K562 (cell line): ENCODE data around the gene SAMD14. TPM values are rescaled to one million over a fixed set of nuclear protein-coding genes. Genes with fewer than 3 reads are reported as not detected.

Experiments used
- ATAC-seq: fragments of 200-7000 bp; cut with Tn5 transposase; 3 replicates; pipeline ENCODE4 v1.9.1; 2020; ENCODE audit warnings: moderate library complexity
- BruUV-seq: library from RNA; stranded (reverse); fragments of 400-500 nt; replicated peaks from 2 replicates; lab custom pipeline; 2021; lab: Mats Ljungman, UMichigan
- CTCF ChIA-PET: fragments of 300-600 bp; formaldehyde crosslinking; extraction: SDS; loops from one replicate; lab custom pipeline; 2021; ENCODE audit warnings: low intra/inter-chr PET ratio; lab: Yijun Ruan, JAX
- POLR2A ChIA-PET: fragments of 300-600, 350-650 bp; sonication (Branson Sonifier 250); formaldehyde crosslinking; extraction: SDS; loops from one replicate; lab custom pipeline; 2021; ENCODE audit warnings: antibody characterized with exemption, inconsistent platforms; lab: Yijun Ruan, JAX
- DNase-seq, 4 experiments: peaks; one replicate each; pipeline versions ENCODE4 v3.0.0 to v3.0.0-alpha.2; 2011 to 2018; ENCODE audit warnings: low spot score in 3 of 4, mixed read lengths in 3 of 4; ENCODE audit errors: extremely low read depth in 1 of 4
- FAIRE-seq: peaks from 2 replicates; lab custom pipeline; 2011; peaks lifted over from hg19 to GRCh38; lab: Jason Lieb, UNC
- H2AFZ ChIP-seq: 2 replicates; pipeline ENCODE4 v1.6.0; 2011; ENCODE audit warnings: low read depth, low read length, control low read depth, inconsistent platforms
- H3K27ac ChIP-seq: fragments of 200-600 bp; 3 replicates; pipeline ENCODE4 v1.8.0; 2011; ENCODE audit warnings: low read depth, mild to moderate bottlenecking, control low read depth, inconsistent platforms, low read length, moderate library complexity, mixed read lengths; ENCODE audit errors: extremely low read depth
- H3K27me3 ChIP-seq, 2 experiments: fragments of 300-600 bp in 1 of 2; 2 replicates in 1 of 2; 3 replicates in 1 of 2; pipeline versions ENCODE4 v1.6.0 to v1.8.0; 2011; ENCODE audit warnings: inconsistent platforms in 2 of 2, low read length in 2 of 2, mild to moderate bottlenecking in 1 of 2, mixed read lengths in 1 of 2, moderate library complexity in 1 of 2; ENCODE audit not compliant: control insufficient read depth in 2 of 2, insufficient read depth in 2 of 2
- H3K36me3 ChIP-seq: fragments of 300-600 bp; 3 replicates; pipeline ENCODE4 v1.8.0; 2011; ENCODE audit warnings: mild to moderate bottlenecking, low read length, inconsistent platforms; ENCODE audit not compliant: control insufficient read depth, insufficient read depth
- H3K4me1 ChIP-seq, 2 experiments: fragments of 200-600 bp in 1 of 2; replicated peaks in 1 of 2; 2 replicates in 1 of 2; 3 replicates in 1 of 2; pipeline versions ENCODE4 v1.5.1 to v1.8.0; 2011; ENCODE audit warnings: inconsistent platforms in 2 of 2, low read length in 2 of 2, mild to moderate bottlenecking in 1 of 2, mixed read lengths in 1 of 2, moderate library complexity in 1 of 2; ENCODE audit not compliant: control insufficient read depth in 2 of 2, insufficient read depth in 2 of 2
- H3K4me2 ChIP-seq: 2 replicates; pipeline ENCODE4 v1.6.1; 2011; ENCODE audit warnings: low read length, control low read depth, inconsistent platforms, mixed read lengths; ENCODE audit not compliant: insufficient read depth
- H3K4me3 ChIP-seq: fragments of 200-600 bp; sonication (generic), shearing (Covaris generic); 2 replicates; pipeline ENCODE4 v1.5.1; 2016; ENCODE audit warnings: control low read depth, inconsistent platforms
- H3K79me2 ChIP-seq: fragments of 200-600 bp; 3 replicates; pipeline ENCODE4 v1.8.0; 2011; ENCODE audit warnings: low read length, inconsistent platforms; ENCODE audit not compliant: control insufficient read depth, insufficient read depth
- H3K9ac ChIP-seq, 2 experiments: 2 replicates each; pipeline versions ENCODE4 v1.6.0 to v1.6.1; 2011; ENCODE audit warnings: low read depth in 2 of 2, low read length in 2 of 2, control low read depth in 1 of 2, inconsistent platforms in 1 of 2, mild to moderate bottlenecking in 1 of 2, mixed read lengths in 1 of 2; ENCODE audit not compliant: insufficient read depth in 1 of 2
- H3K9me1 ChIP-seq: one replicate; pipeline ENCODE4 v1.6.0; 2011; ENCODE audit warnings: inconsistent platforms, mild to moderate bottlenecking, low read length, moderate library complexity; ENCODE audit not compliant: control insufficient read depth, insufficient read depth
- H3K9me3 ChIP-seq: replicated peaks from 2 replicates; pipeline ENCODE4 v1.5.1; 2011; ENCODE audit warnings: low read depth, low read length, inconsistent platforms; ENCODE audit not compliant: control insufficient read depth, insufficient read depth
- H4K20me1 ChIP-seq: replicated peaks from 2 replicates; pipeline ENCODE4 v1.6.1; 2011; ENCODE audit warnings: low read length, inconsistent platforms, mixed read lengths; ENCODE audit not compliant: control insufficient read depth, insufficient read depth
- COPS2 ChIP-seq: fragments of 450-650 bp; conservative IDR thresholded peaks from 2 replicates; pipeline ENCODE4 v1.6.1; 2016; ENCODE audit warnings: mild to moderate bottlenecking, moderate library complexity
- EGR1 ChIP-seq: fragments of 450-650 bp; conservative IDR thresholded peaks from 2 replicates; pipeline ENCODE4 v1.6.1; 2017; ENCODE audit warnings: mild to moderate bottlenecking
- GABPB2 ChIP-seq: fragments of 250-450 bp; sonication (Bioruptor Pico); conservative IDR thresholded peaks from 2 replicates; pipeline ENCODE4 v1.5.1; 2021; ENCODE audit warnings: mild to moderate bottlenecking
- HCFC1 ChIP-seq: IDR thresholded peaks from 2 replicates; pipeline ENCODE4 v1.6.1; 2012; ENCODE audit warnings: low read depth, low read length, improper control_type of control experiment
- HMG20B ChIP-seq: fragments of 250-450 bp; sonication (Bioruptor Pico); IDR thresholded peaks from 2 replicates; pipeline ENCODE4 v1.5.0; 2021; ENCODE audit warnings: mild to moderate bottlenecking
- KDM5B ChIP-seq: fragments of 200-600 bp; sonication (generic); IDR thresholded peaks from 2 replicates; pipeline ENCODE4 v1.6.1; 2012; ENCODE audit warnings: low read depth, mild to moderate bottlenecking, moderate library complexity, low read length, control low read depth, inconsistent platforms; ENCODE audit not compliant: insufficient replicate concordance
- NKRF ChIP-seq: fragments of 450-650 bp; IDR thresholded peaks from 2 replicates; pipeline ENCODE4 v1.6.1; 2016; ENCODE audit warnings: borderline replicate concordance
- PHF8 ChIP-seq: fragments of 200-600 bp; sonication (generic); IDR thresholded peaks from 2 replicates; pipeline ENCODE4 v1.6.1; 2012; ENCODE audit warnings: mixed run types, mild to moderate bottlenecking, inconsistent platforms, low read length, moderate library complexity, borderline replicate concordance
- RUNX1 ChIP-seq: sonication (generic); IDR thresholded peaks from 2 replicates; pipeline ENCODE4 v1.6.1; 2016; ENCODE audit warnings: antibody characterized with exemption, low read depth
- ZNF253 ChIP-seq: fragments of 250-450 bp; sonication (Bioruptor Pico); conservative IDR thresholded peaks from 2 replicates; pipeline ENCODE4 v1.6.1; 2021; ENCODE audit warnings: mild to moderate bottlenecking
- WGBS: fragments of 100-300 bp; shearing (Covaris generic); methylation state at CpG from one replicate; pipeline ENCODE4 v1.1.6; 2016; ENCODE audit warnings: low coverage, mixed read lengths; ENCODE audit not compliant: insufficient coverage; ENCODE audit errors: missing lambda C conversion rate; 5-methylcytosine and 5-hydroxymethylcytosine counted together
- in situ Hi-C: fragments of 300-500 bp; cut with MboI; formaldehyde crosslinking; loops from 4 replicates; pipeline ENCODE4 v1.15.0; 2018; ENCODE audit warnings: inconsistent platforms, mixed read lengths
- intact Hi-C: fragments of 100-400 bp; cut with micrococcal nuclease; formaldehyde crosslinking; loops from 2 replicates; pipeline ENCODE4 v1.14.2; 2022
- polyA plus RNA-seq, 8 experiments: library from polyadenylated mRNA; depleted of rRNA in 4 of 8; stranded (reverse) in 5 of 8; unstranded in 3 of 8; fragments of >200 nt; fragmentation: Nextera tagmentation in 2 of 8; fragmentation: Illumina TruSeq in 1 of 8; extraction: Ambion mirVana in 2 of 8; extraction: Trizol in 1 of 8; gene quantifications; 2 replicates each; pipeline versions ENCODE4 v1.2.1 to v1.2.3, GENCODE V29; 2011 to 2014; ENCODE audit warnings: inconsistent platforms in 1 of 8, missing spikeins in 1 of 8
- total RNA-seq, 7 experiments: library from RNA; depleted of rRNA in 6 of 7; stranded (reverse); fragments of >200 nt in 6 of 7; fragmentation: Illumina TruSeq in 2 of 7; extraction: Trizol in 2 of 7; gene quantifications; 2 replicates each; pipeline versions ENCODE4 v1.2.1 to v1.2.3, GENCODE V29; 2011 to 2021; ENCODE audit warnings: low replicate concordance in 1 of 7

The SAMD14 gene
- total and polyA plus RNA-seq, 9 of the 15 experiments (the other 6 are each of a cell fraction or from before 2014, with no cell fraction given), result 0.04 to 0.07 TPM; not detected in 7

GRCh38 chr17:50174444-50174843 is 44.5 kb upstream of the SAMD14 start:
- DNase-seq (no peak), ATAC-seq (no peak), FAIRE-seq (no peak)
- Histone ChIP-seq H3K4me3 (no peak overlapping the region), H3K36me3 (no peaks in the 10 kb centered on the region), H3K4me1 (peaks cover 5 to 18% of the 10 kb centered on the region in 2 experiments; a peak in 3 of 5 replicates), H3K9ac (no peak overlapping the region), H2AFZ (no peak overlapping the region), H3K79me2 (no peaks in the 10 kb centered on the region), H3K27me3 (peaks cover 2 to 11% of the 10 kb centered on the region in 2 experiments; a peak in 2 of 5 replicates), H3K27ac (no peak overlapping the region), H3K9me1 (no peaks in the 10 kb centered on the region), H3K9me3 (no peaks in the 10 kb centered on the region), H4K20me1 (peaks cover 13% of the 10 kb centered on the region), H3K4me2 (no peak overlapping the region)
- TF ChIP-seq NKRF, result no peak
- no peak for TF ChIP-seq GABPB2
- TF ChIP-seq PHF8, result no peak
- no peak for TF ChIP-seq ZNF253
- no peak for TF ChIP-seq COPS2
- no peak for TF ChIP-seq KDM5B
- no peak for TF ChIP-seq RUNX1
- no peak for TF ChIP-seq HMG20B (CRISPR knock-in tag)
- no peak for TF ChIP-seq HCFC1
- TF ChIP-seq EGR1, result no peak
- POLR2A ChIA-PET, result no interaction called here
- no TSS peak for BruUV-seq
- CTCF ChIA-PET, result no interaction called here
- in situ Hi-C loops, result no loop called here
- 57% methylated on average over 6 of the region's 6 CpGs for WGBS
- intact Hi-C loops, result no loop called here
